Activated T-cell treated with anti-CD3 and anti-CD28 coated beads, Interleukin-2, amount 50 U/mL, for 4 hours (primary cell): Measurements from ENCODE around the gene SORCS1. TPM values are rescaled to one million over a fixed set of nuclear protein-coding genes. Genes with fewer than 3 reads are reported as not detected.

Experiments used
- ATAC-seq, 2 donors: fragments of 200-7000 bp; cut with Tn5 transposase; one replicate each; pipeline ENCODE4 v1.10.0; 2021
- DNase-seq: peaks from one replicate; pipeline ENCODE4 v3.0.0-alpha.2; 2020
- H3K27me3 Mint-ChIP-seq: one replicate; pipeline ENCODE4 v1.8.0; 2021; ENCODE audit warnings: low read depth, mixed read lengths
- H3K36me3 Mint-ChIP-seq: one replicate; pipeline ENCODE4 v1.8.0; 2022; ENCODE audit warnings: mixed read lengths; ENCODE audit not compliant: insufficient read depth
- H3K4me1 Mint-ChIP-seq: one replicate; pipeline ENCODE4 v1.8.0; 2021; ENCODE audit warnings: low read depth, mixed read lengths
- H3K4me3 Mint-ChIP-seq: one replicate; pipeline ENCODE4 v1.8.0; 2021; ENCODE audit warnings: mild to moderate bottlenecking, moderate library complexity, mixed read lengths
- H3K9me3 Mint-ChIP-seq: one replicate; pipeline ENCODE4 v1.8.0; 2021; ENCODE audit warnings: mixed read lengths
- total RNA-seq, 3 donors: library from RNA; stranded (reverse); gene quantifications; one replicate each; pipeline ENCODE4 v1.2.1, GENCODE V29; 2021

Gene SORCS1
- total RNA-seq, 3 donors from 2014 or later, result not detected

DNA sequence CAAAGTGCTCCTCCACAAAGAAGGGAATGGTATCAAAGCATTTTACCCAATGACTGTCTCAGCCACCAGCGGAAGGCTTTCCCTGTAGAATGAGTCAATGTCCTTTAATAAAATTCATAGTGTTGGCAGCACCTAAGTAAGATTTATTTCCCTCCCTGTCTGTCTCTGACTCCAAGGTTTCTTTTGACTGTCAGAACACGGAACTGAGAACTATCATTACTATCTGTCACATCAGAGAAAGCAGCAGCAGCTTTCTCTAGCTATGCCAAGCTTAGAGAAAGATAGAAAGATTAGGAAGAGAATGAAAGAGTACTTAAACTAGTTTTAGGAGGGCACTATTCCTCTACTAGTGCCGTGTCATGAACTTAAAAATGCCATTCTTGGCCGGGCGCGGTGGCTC lies 400.1 kb downstream of the SORCS1 start:
- Mint-ChIP-seq H3K36me3 (no peaks in the 10 kb centered on the region), H3K4me3 (no peak overlapping the region), H3K27me3 (no peaks in the 10 kb centered on the region), H3K4me1 (no peaks in the 10 kb centered on the region), H3K9me3 (no peaks in the 10 kb centered on the region)
- ATAC-seq (no peak), DNase-seq (no peak)

DNA sequence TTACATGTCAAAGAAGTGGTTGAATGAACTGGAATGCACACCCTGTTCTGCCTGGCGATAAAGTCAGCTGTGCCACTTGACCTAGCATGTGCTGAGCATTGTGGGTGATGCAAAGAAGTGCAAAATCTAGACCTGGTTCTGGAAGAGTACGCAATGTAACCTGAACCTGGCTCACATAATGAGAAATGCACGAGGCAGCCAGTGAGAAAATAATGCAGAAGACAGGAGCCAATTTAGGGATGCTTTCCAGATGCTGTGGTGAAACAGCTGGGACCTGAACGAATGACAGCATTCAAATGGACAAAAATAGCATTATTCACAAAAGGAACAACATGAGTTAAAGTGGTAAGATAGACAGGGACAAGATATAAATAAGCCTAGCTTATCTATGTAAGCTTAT lies 402.6 kb downstream of the SORCS1 start:
- DNase-seq, result no peak
- no peaks in the 10 kb centered on the region for H3K27me3 Mint-ChIP-seq
- no peak for ATAC-seq
- H3K4me3 Mint-ChIP-seq, result no peak overlapping the region
- no peaks in the 10 kb centered on the region for H3K9me3 Mint-ChIP-seq
- H3K4me1 Mint-ChIP-seq, result no peaks in the 10 kb centered on the region
- no peaks in the 10 kb centered on the region for H3K36me3 Mint-ChIP-seq

DNA sequence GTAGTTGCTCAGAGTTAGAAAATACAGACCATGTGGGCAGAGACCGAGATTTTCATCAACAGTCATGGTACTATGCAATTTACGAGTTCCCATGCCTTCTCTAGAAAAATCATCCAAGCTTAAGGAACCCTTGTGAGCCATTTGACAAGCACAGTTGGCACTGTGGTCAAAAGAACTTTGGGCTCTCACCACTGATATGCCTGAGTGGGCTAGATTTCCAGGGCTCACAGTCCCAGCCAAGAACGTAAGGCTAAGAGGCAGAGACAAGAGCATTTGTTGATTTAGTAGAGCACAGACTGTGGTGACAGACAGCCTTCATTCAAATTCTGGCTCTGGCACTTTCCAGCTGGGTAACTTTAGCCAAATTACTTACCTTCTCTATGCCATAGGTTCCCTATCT lies 407.0 kb downstream of the SORCS1 start:
- Mint-ChIP-seq H3K4me3 (no peak overlapping the region), H3K4me1 (no peaks in the 10 kb centered on the region), H3K36me3 (no peaks in the 10 kb centered on the region), H3K27me3 (no peaks in the 10 kb centered on the region), H3K9me3 (no peaks in the 10 kb centered on the region)
- ATAC-seq (no peak), DNase-seq (no peak)

DNA sequence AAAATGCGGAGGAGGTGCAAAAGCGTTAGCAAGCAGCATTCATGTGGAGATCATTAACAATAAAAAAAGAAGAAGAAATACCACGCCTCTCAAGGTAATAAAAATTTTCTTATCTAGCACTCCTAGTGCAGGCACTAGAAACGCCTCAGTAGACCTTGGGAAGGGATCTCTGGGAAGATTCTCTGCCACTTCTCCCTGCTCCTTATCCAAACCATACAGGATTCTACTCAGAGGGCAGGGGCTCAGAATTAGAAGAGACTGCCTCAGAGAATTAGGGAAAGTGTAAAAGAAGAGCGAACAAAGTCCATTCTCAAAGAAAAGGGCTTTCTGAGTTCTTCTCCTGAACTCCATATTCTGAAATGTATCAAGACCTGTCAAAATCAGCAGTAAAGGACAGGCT lies 413.4 kb downstream of the SORCS1 start:
- Mint-ChIP-seq H3K36me3 (no peaks in the 10 kb centered on the region), H3K4me1 (no peaks in the 10 kb centered on the region), H3K4me3 (no peak overlapping the region), H3K9me3 (no peaks in the 10 kb centered on the region), H3K27me3 (no peaks in the 10 kb centered on the region)
- no peak for DNase-seq
- no peak for ATAC-seq

DNA sequence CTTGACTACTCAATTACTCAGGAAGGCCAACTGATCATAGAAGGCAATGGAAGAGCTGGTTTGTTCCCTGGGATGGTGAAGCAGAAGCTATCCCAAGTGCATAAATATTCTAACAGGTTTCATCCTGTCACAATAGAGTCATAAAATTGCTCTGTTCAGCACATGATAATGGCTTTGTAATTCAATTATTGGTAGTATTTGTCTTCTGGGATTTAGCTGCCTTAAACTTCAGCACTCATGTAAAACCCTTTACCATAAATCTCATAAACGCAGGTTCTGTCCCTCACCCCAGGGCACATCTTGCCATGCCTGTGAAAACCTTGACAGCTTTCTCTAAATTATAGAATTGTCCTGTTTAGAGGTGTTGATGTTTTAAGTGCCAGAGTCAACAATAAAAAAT lies 417.6 kb downstream of the SORCS1 start:
- Mint-ChIP-seq H3K27me3 (no peaks in the 10 kb centered on the region), H3K4me3 (no peak overlapping the region), H3K9me3 (peaks cover 2% of the 10 kb centered on the region), H3K4me1 (no peaks in the 10 kb centered on the region), H3K36me3 (no peaks in the 10 kb centered on the region)
- ATAC-seq, result no peak
- no peak for DNase-seq

DNA sequence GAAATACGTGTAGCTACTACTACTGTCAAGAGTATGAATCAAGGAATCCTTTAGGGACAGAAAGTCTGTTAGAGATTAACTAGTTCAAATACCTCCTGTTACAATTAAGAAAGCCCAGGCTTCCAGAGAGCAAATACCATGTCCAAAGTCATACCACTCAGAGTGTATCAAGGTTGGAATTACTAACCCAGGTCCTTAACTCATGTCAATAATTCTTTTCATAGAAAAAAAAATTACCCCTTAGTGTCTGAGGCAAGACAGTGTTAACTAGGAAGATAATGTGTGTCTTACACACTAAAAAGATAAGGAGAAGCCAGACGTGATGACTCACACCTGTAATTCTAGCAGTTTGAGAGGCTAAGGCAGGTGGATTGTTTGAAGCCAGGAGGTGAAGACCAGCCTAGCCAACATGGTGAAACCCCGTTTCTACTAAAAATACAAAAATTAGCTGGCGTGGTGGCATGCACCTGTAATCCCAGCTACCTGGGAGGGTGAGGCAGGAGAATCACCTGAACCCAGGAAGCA lies 423.4 kb downstream of the SORCS1 start:
- Mint-ChIP-seq H3K36me3 (no peaks in the 10 kb centered on the region), H3K4me3 (no peak overlapping the region), H3K9me3 (peaks cover 3% of the 10 kb centered on the region), H3K4me1 (no peaks in the 10 kb centered on the region), H3K27me3 (no peaks in the 10 kb centered on the region)
- ATAC-seq (no peak), DNase-seq (no peak)

DNA sequence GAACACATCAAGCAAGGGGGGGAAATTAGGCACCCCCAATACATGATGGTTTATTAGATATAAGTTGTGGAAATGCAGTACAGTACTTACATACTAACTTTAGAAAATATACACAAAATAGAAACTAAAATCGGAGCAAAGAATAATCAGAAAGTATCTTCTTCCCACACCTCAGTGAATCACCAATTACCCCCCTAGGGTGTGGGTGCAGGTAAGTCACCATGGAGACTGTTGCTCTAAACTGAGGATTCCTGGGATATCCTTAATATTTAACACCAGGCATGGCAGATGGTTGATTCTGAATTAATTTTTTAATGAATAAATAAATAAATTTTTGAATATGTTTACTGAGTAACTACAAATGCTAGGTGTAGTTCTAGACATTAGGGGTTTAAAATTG lies 424.4 kb downstream of the SORCS1 start:
- H3K27me3 Mint-ChIP-seq, result no peaks in the 10 kb centered on the region
- no peaks in the 10 kb centered on the region for H3K36me3 Mint-ChIP-seq
- DNase-seq (no peak), ATAC-seq (no peak)
- H3K9me3 Mint-ChIP-seq, result peaks cover 3% of the 10 kb centered on the region
- H3K4me3 Mint-ChIP-seq, result no peak overlapping the region
- no peaks in the 10 kb centered on the region for H3K4me1 Mint-ChIP-seq

DNA sequence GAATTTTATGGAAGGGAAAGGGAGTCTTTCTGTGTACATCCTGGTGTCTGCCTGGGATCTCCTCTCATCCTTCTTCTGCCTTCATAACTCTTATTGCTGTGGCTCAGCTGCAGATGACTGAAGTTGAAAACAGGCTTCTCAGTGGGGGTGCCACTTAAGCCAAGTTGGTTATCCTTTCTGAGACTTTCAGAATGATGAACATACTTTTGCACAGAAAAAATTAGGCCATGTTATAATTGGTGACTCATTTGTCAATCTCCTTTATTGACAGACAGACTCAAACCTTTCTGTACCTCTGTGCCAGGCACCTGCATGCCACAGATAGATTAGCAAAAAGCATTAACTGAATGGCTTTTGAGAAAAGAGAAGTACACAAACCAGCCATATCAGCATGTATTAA lies 430.3 kb downstream of the SORCS1 start:
- H3K27me3 Mint-ChIP-seq, result no peaks in the 10 kb centered on the region
- no peak for DNase-seq
- H3K4me3 Mint-ChIP-seq, result no peak overlapping the region
- no peak for ATAC-seq
- H3K4me1 Mint-ChIP-seq, result no peaks in the 10 kb centered on the region
- H3K36me3 Mint-ChIP-seq, result no peaks in the 10 kb centered on the region
- H3K9me3 Mint-ChIP-seq, result no peaks in the 10 kb centered on the region

DNA sequence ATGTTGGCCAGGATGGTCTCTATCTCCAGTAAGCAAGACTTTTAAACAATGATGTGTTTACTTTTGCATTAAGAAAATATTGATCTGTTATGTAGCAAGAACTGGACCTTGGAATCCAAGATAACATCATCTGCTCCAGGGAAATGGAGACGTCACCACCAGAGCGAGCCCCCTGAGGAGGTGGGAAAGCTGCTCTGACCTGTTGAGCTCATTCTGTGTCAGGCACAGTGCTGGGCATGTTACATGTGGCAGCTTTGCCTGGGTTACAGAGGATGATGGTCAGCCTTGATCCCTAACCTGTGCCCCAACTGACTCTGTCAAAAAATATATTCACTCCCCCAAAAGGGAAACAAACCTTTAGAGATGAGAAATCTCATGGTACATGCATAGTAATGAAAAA lies 436.3 kb downstream of the SORCS1 start:
- Mint-ChIP-seq H3K9me3 (no peaks in the 10 kb centered on the region), H3K4me3 (no peak overlapping the region), H3K27me3 (no peaks in the 10 kb centered on the region), H3K4me1 (no peaks in the 10 kb centered on the region), H3K36me3 (no peaks in the 10 kb centered on the region)
- DNase-seq (no peak), ATAC-seq (no peak)

DNA sequence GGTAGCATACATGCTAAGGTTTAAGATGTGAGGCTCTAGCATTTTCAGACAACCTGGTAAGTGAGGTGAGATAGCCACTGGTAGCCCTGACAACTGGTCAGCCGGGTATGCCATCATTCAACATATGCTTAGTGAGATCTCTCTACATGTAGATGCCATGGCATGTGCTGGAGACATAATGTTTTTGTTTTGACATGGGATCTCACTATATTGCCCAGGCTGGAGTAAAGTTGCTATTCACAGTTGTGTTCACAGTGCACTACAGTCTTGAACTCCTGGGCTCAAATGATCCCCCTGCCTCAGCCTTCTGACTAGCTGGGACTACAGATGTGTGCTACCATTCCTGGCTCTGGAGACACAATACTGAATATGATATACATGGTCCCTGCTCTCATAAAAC lies 437.3 kb downstream of the SORCS1 start:
- Mint-ChIP-seq H3K4me1 (no peaks in the 10 kb centered on the region), H3K9me3 (no peaks in the 10 kb centered on the region), H3K4me3 (no peak overlapping the region), H3K36me3 (no peaks in the 10 kb centered on the region), H3K27me3 (no peaks in the 10 kb centered on the region)
- DNase-seq (no peak), ATAC-seq (no peak)

DNA sequence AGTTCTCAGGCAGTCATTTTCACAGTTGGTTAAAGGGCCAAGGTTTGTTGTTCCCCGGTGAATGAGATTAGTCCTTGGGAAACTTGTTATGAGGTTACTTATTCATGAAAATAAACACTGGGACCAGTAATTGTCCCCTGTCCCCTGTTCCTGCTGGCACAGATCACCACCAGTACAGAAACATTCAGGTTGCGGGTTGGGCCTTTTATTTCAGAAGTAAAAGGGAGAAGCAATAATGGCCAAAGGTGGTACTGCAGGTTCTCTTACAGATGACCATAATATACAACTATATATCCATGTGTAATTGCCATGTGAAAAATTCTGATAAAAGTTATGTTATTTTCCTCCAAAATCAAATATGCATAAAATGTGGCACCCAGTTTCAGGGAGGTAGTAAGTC lies 442.0 kb downstream of the SORCS1 start:
- no peaks in the 10 kb centered on the region for H3K27me3 Mint-ChIP-seq
- DNase-seq (no peak), ATAC-seq (no peak)
- no peaks in the 10 kb centered on the region for H3K36me3 Mint-ChIP-seq
- no peaks in the 10 kb centered on the region for H3K4me1 Mint-ChIP-seq
- peaks cover 4% of the 10 kb centered on the region for H3K9me3 Mint-ChIP-seq
- H3K4me3 Mint-ChIP-seq, result no peak overlapping the region

DNA sequence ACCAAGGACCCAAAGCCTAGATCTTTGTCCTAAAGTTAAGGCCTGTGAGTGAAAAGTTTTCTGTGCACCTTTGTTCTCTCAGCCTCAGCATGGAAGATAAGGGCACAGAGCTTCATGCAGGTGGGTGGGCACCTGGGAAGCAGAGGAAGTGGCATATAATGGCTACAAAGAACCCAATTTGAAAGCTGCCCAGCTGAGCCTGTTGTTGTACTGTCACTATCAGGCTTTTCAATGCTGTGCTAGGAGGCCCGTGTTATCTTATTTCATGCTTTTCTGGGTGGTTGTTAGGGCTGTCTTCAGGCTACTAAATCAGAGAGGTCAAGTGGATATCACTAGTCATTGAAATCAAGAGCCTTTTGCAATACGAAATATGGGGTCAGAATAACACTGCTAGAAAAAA lies 443.8 kb downstream of the SORCS1 start:
- no peak overlapping the region for H3K4me3 Mint-ChIP-seq
- no peaks in the 10 kb centered on the region for H3K36me3 Mint-ChIP-seq
- ATAC-seq (no peak), DNase-seq (no peak)
- H3K27me3 Mint-ChIP-seq, result no peaks in the 10 kb centered on the region
- no peaks in the 10 kb centered on the region for H3K4me1 Mint-ChIP-seq
- H3K9me3 Mint-ChIP-seq, result peaks cover 4% of the 10 kb centered on the region

DNA sequence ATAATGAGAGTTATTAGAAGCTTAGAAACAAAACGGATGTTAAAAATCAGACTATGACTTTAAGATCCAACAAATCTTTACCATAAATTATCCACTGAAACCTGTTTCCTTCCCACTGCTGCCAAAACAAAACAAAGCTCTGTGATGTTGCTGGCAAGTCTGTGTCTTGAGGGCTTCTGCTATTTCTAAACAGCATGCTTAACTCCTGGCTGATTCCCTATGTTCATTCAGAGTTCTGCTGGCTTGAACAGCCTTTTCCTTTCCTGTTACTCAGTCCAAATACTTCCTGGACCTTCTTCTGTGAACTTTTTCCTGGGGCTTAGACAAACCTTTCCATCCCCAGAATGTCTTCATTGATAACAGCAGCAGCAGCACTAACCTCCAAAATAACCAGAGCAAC lies 448.1 kb downstream of the SORCS1 start:
- no peaks in the 10 kb centered on the region for H3K4me1 Mint-ChIP-seq
- H3K4me3 Mint-ChIP-seq, result no peak overlapping the region
- ATAC-seq (no peak), DNase-seq (no peak)
- peaks cover 9% of the 10 kb centered on the region for H3K9me3 Mint-ChIP-seq
- H3K36me3 Mint-ChIP-seq, result no peaks in the 10 kb centered on the region
- H3K27me3 Mint-ChIP-seq, result no peaks in the 10 kb centered on the region

DNA sequence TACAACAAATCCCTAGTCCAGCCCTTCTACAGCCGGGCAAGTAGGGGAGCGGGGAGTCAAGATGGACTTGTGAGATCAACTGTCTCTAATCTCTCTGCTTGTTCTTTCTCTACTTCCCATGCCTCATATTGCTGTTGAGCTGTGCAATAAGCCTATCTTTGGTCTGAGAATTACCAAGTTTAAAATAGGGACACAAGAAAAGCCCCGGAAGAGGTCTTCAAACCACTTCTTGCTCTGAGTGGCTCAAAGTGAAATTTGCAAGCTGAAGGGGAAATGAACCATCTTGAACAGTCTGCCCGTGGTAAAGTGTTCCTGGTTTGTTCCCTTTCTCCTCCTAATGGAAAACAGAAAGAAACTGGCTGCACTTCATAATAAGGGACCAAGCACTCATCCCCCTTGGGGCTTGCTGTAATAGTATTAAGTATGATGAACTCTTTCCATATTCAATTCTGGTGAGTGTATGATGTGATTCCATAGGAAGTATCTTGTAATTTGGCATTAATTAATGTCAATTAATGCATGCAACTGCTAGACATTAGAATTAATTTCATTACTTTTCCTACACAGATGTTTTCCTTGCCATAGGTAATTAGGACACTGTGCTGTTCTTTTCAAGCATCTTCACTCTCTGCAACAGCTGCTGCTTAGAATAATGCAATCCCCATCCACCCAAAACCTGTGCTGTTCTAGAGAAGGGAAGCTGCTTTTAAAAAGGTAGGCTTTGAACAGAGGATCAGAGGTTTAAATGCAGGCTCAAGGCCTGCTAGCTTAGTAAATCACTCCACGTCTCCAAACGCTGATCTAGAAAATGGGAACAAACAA lies 449.6 kb downstream of the SORCS1 start:
- no peaks in the 10 kb centered on the region for H3K4me1 Mint-ChIP-seq
- H3K4me3 Mint-ChIP-seq, result no peak overlapping the region
- no peak for DNase-seq
- H3K9me3 Mint-ChIP-seq, result peaks cover 7% of the 10 kb centered on the region
- ATAC-seq, result no peak
- H3K27me3 Mint-ChIP-seq, result no peaks in the 10 kb centered on the region
- H3K36me3 Mint-ChIP-seq, result no peaks in the 10 kb centered on the region

DNA sequence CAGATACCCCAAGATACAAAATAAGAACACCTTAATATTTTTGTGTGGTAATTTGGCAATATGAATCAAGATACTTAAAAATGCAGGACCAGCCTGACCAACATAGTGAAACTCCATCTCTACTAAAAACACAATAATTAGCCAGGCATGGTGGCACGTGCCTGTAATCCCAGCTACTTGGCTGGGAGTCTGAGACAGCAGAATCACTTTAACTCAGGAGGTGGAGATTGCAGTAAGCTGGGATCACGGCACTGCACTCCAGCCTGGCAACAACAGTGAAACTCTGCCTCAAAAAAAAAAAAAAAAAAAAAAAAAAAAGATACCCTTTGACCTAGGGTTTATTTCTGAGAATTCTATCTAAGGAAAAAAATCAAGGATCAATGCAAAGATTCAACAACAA lies 450.7 kb downstream of the SORCS1 start:
- H3K27me3 Mint-ChIP-seq, result no peaks in the 10 kb centered on the region
- no peak overlapping the region for H3K4me3 Mint-ChIP-seq
- H3K4me1 Mint-ChIP-seq, result no peaks in the 10 kb centered on the region
- H3K9me3 Mint-ChIP-seq, result peaks cover 4% of the 10 kb centered on the region
- DNase-seq (no peak), ATAC-seq (no peak)
- no peaks in the 10 kb centered on the region for H3K36me3 Mint-ChIP-seq
